HepG2 (cell line): ENCODE measurements around the gene GGA1. TPM values are rescaled to one million over a fixed set of nuclear protein-coding genes. Genes with fewer than 3 reads are reported as not detected.

Experiments
- CSRNP1 ChIP-seq: sonication (generic); formaldehyde crosslinking; IDR thresholded peaks from 2 replicates; pipeline ENCODE4 v1.8.1; 2023; ENCODE audit warnings: mild to moderate bottlenecking, missing genetic modification reagents
- GMEB2 ChIP-seq: IDR thresholded peaks from 2 replicates; pipeline ENCODE4 v1.6.1; 2016; ENCODE audit warnings: missing biosample characterization, missing genetic modification reagents, low read depth
- HOXA3 ChIP-seq: sonication (generic); formaldehyde crosslinking; IDR thresholded peaks from 2 replicates; pipeline ENCODE4 v1.5.0; 2020; ENCODE audit warnings: missing genetic modification reagents
- IRF2 ChIP-seq: IDR thresholded peaks from 2 replicates; pipeline ENCODE4 v1.6.1; 2018; ENCODE audit warnings: missing genetic modification reagents, missing compliant biosample characterization
- MYPOP ChIP-seq: sonication (generic); formaldehyde crosslinking; IDR thresholded peaks from 2 replicates; pipeline ENCODE4 v1.8.1; 2023; ENCODE audit warnings: mild to moderate bottlenecking, moderate library complexity, missing genetic modification reagents
- PBX3 ChIP-seq: sonication (generic); formaldehyde crosslinking; IDR thresholded peaks from 2 replicates; pipeline ENCODE4 v1.8.1; 2023; ENCODE audit warnings: missing genetic modification reagents, inconsistent platforms, borderline replicate concordance
- POLR2AphosphoS5 ChIP-seq: IDR thresholded peaks from 2 replicates; pipeline ENCODE4 v1.6.1; 2012; ENCODE audit warnings: low read depth, low read length
- REL ChIP-seq: sonication (generic); formaldehyde crosslinking; conservative IDR thresholded peaks from 2 replicates; pipeline ENCODE4 v1.8.0; 2022; ENCODE audit warnings: mild to moderate bottlenecking, missing genetic modification reagents, moderate library complexity
- RNF2 ChIP-seq: fragments of 450-650 bp; conservative IDR thresholded peaks from 2 replicates; pipeline ENCODE4 v1.6.1; 2016; ENCODE audit warnings: low read depth
- SMAD1 ChIP-seq: sonication (generic); formaldehyde crosslinking; IDR thresholded peaks from 2 replicates; pipeline ENCODE4 v1.4.0; 2020; ENCODE audit warnings: missing genetic modification reagents, low read depth, mild to moderate bottlenecking, borderline replicate concordance
- ZBTB8A ChIP-seq: sonication (generic); formaldehyde crosslinking; IDR thresholded peaks from 2 replicates; pipeline ENCODE4 v1.4.0; 2020; ENCODE audit warnings: mild to moderate bottlenecking, low read depth, missing genetic modification reagents, borderline replicate concordance
- ZC3H4 ChIP-seq: sonication (generic); formaldehyde crosslinking; IDR thresholded peaks from 2 replicates; pipeline ENCODE4 v1.4.0; 2020; ENCODE audit warnings: missing genetic modification reagents, borderline replicate concordance
- ZFP36 ChIP-seq: fragments of 150-350 bp; IDR thresholded peaks from 2 replicates; pipeline ENCODE4 v1.6.1; 2018; ENCODE audit warnings: borderline replicate concordance, low read length, low read depth; ENCODE audit not compliant: partially characterized antibody
- ZNF121 ChIP-seq: sonication (generic); formaldehyde crosslinking; IDR thresholded peaks from 2 replicates; pipeline ENCODE4 v1.5.0; 2020; ENCODE audit warnings: mild to moderate bottlenecking, missing genetic modification reagents
- ZNF225 ChIP-seq: sonication (generic); formaldehyde crosslinking; IDR thresholded peaks from 2 replicates; pipeline ENCODE4 v1.4.0; 2020; ENCODE audit warnings: mild to moderate bottlenecking, missing genetic modification reagents
- ZNF260 ChIP-seq: sonication (generic); formaldehyde crosslinking; IDR thresholded peaks from 2 replicates; pipeline ENCODE4 v1.4.0; 2020; ENCODE audit warnings: missing genetic modification reagents, low read depth, mild to moderate bottlenecking, borderline replicate concordance
- ZNF503 ChIP-seq: sonication (generic); formaldehyde crosslinking; IDR thresholded peaks from 2 replicates; pipeline ENCODE4 v1.4.0; 2020; ENCODE audit warnings: missing genetic modification reagents
- ZNF704 ChIP-seq: sonication (generic); formaldehyde crosslinking; IDR thresholded peaks from 2 replicates; pipeline ENCODE4 v1.8.1; 2023; ENCODE audit warnings: mild to moderate bottlenecking, inconsistent platforms, moderate library complexity, missing genetic modification reagents, borderline replicate concordance
- ZNF737 ChIP-seq: sonication (generic); formaldehyde crosslinking; IDR thresholded peaks from 2 replicates; pipeline ENCODE4 v1.5.0; 2020; ENCODE audit warnings: missing genetic modification reagents, mild to moderate bottlenecking, borderline replicate concordance
- ZNF83 ChIP-seq: sonication (generic); formaldehyde crosslinking; IDR thresholded peaks from 2 replicates; pipeline ENCODE4 v1.4.0; 2020; ENCODE audit warnings: missing genetic modification reagents, mild to moderate bottlenecking, borderline replicate concordance
- polyA plus RNA-seq, 8 experiments: library from polyadenylated mRNA; depleted of rRNA in 3 of 8; stranded (reverse) in 7 of 8; unstranded in 1 of 8; fragments of >200 nt; fragmentation: Illumina TruSeq in 4 of 8; extraction: Trizol in 4 of 8; gene quantifications; 2 replicates each; pipeline versions ENCODE4 v1.2.1 to v1.2.3, GENCODE V29; 2011 to 2016; ENCODE audit warnings: low read depth in 4 of 8, missing spikeins in 1 of 8, mixed read lengths in 1 of 8; ENCODE audit not compliant: insufficient read depth in 1 of 8
- total RNA-seq, 5 experiments: library from RNA; depleted of rRNA; stranded (reverse); fragments of >200 nt; fragmentation: Illumina TruSeq; extraction: Trizol; gene quantifications; 2 replicates each; pipeline ENCODE4 v1.2.3, GENCODE V29; 2016; ENCODE audit warnings: low read depth in 1 of 5

GGA1 gene
- total and polyA plus RNA-seq, 2 of the 13 experiments (the other 11 are each of a cell fraction or from before 2014, with no cell fraction given): 29.1 to 87.2 TPM

- TF ChIP-seq ZNF503 (CRISPR knock-in tag) (no peak), ZC3H4 (no peak), RNF2 (no peak), ZNF260 (no peak), ZNF704 (no peak), ZFP36 (no peak), ZNF225 (no peak), ZNF83 (no peak), MYPOP (CRISPR knock-in tag) (no peak), IRF2 (CRISPR knock-in tag) (no peak), ZNF737 (CRISPR knock-in tag) (no peak), ZBTB8A (CRISPR knock-in tag) (no peak), CSRNP1 (CRISPR knock-in tag) (no peak), POLR2AphosphoS5 (peak; percentile 81), SMAD1 (CRISPR knock-in tag) (no peak), REL (CRISPR knock-in tag) (no peak), ZNF121 (CRISPR knock-in tag) (peak; percentile 12; the same call in 1 of the 2 replicates), PBX3 (no peak), HOXA3 (CRISPR knock-in tag) (no peak), GMEB2 (no peak)
These were observed 6.8 kb upstream of the GGA1 start (continued) for GRCh38 chr22:37601540-37602442.
